ENCODE measurements around the gene MACROD1. TPM values are rescaled to one million over a fixed set of nuclear protein-coding genes. Genes with fewer than 3 reads are reported as not detected.

Gene MACROD1
- total and polyA plus RNA-seq, 2 of the 13 experiments (the other 11 are each of a cell fraction or from before 2014, with no cell fraction given), result 23.1 to 34.5 TPM

GRCh38 chr11:64015935-64016845 is 149.7 kb downstream of the MACROD1 start (continued):
- TF ChIP-seq ZKSCAN8 (CRISPR knock-in tag; IDR thresholded peaks at IDR 0.05; ENCODE audit: borderline replicate concordance) (no peak), HOXA5 (CRISPR knock-in tag; IDR thresholded peaks at IDR 0.05) (no peak), MEF2D (CRISPR knock-in tag; IDR thresholded peaks at IDR 0.05) (no peak), MAZ (IDR thresholded peaks at IDR 0.05; ENCODE audit: borderline replicate concordance, low read depth, low read length) (no peak), MAZ (CRISPR knock-in tag; IDR thresholded peaks at IDR 0.05; ENCODE audit: low read depth) (no peak), TEAD3 (CRISPR knock-in tag; optimal IDR thresholded peaks at IDR 0.05; ENCODE audit: borderline replicate concordance) (no peak), PHF5A (CRISPR knock-in tag; IDR thresholded peaks at IDR 0.05; ENCODE audit: low read depth, unreplicated experiment) (no peak), PPARG (CRISPR knock-in tag; conservative IDR thresholded peaks at IDR 0.05) (no peak), ZNF687 (CRISPR knock-in tag; IDR thresholded peaks at IDR 0.05) (no peak), ZSCAN25 (CRISPR knock-in tag; IDR thresholded peaks at IDR 0.05) (no peak), FUBP1 (CRISPR knock-in tag; IDR thresholded peaks at IDR 0.05; ENCODE audit: borderline replicate concordance) (no peak), ZNF234 (CRISPR knock-in tag; conservative IDR thresholded peaks at IDR 0.05) (no peak), NFRKB (IDR thresholded peaks at IDR 0.05) (no peak), NR2F6 (IDR thresholded peaks at IDR 0.05) (no peak), NR2F6 (CRISPR knock-in tag; IDR thresholded peaks at IDR 0.05) (no peak), CHD2 (IDR thresholded peaks at IDR 0.05; ENCODE audit: low read depth, low read length) (no peak)

All from HepG2 (cell line).